ENCODE data around the gene PRKCA.

Gene PRKCA

GRCh38 chr17:66667491-66668030, 365.1 kb downstream of the PRKCA start:
- in situ Hi-C loops (cut with MboI; ENCODE audit: low sequenced_read_pairs) = no loop called here

- in situ Hi-C loops (cut with MboI; ENCODE audit: low sequenced_read_pairs) = no loop called here
Measured at GRCh38 chr17:66670206-66670605, 367.8 kb downstream of the PRKCA start.

- in situ Hi-C loops (cut with MboI; ENCODE audit: low sequenced_read_pairs) = no loop called here
Measured at GRCh38 chr17:66671156-66671555, 368.7 kb downstream of the PRKCA start.

GRCh38 chr17:66673668-66674276, 371.4 kb downstream of the PRKCA start:
- in situ Hi-C loops (cut with MboI; ENCODE audit: low sequenced_read_pairs) = no loop called here

DNA sequence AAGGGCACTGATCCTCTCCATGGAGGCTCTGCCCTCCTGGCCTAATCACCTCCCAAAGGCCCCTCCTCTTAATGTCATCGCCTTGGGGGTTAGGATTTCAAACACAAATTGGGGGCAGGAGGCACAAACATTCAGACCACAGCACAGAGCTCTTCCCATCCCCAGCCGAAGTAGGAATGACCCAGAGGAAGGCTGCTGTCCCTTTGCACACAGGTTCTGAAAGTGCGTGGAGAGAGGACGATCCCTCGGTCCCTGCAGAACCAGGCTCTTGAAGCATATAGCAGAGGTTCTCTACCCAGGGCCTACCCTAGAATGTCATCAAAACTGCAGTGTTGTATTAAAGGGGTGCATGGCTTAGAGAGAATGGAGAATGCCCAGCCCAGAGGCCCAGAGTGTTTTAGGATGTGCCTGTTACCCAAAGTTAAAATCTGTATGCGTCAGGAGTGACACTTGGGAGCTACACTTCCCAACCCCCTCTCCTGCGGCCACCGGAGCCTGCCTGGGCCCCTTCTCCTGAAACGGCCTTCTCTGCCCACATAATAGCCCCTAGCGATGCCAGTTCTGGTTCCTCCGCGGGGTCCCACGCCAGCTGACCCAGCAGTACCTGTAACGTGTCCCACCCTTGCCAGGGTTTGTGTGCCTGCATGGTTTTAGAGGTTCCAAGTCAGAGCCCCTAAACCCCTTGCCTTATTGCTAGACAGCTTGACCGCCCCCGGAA, 373.0 kb downstream of the PRKCA start:
- in situ Hi-C loops (cut with MboI; ENCODE audit: low sequenced_read_pairs) = no loop called here

- in situ Hi-C loops (cut with MboI; ENCODE audit: low sequenced_read_pairs) = no loop called here
Measured at GRCh38 chr17:66675991-66676371, 373.6 kb downstream of the PRKCA start.

DNA sequence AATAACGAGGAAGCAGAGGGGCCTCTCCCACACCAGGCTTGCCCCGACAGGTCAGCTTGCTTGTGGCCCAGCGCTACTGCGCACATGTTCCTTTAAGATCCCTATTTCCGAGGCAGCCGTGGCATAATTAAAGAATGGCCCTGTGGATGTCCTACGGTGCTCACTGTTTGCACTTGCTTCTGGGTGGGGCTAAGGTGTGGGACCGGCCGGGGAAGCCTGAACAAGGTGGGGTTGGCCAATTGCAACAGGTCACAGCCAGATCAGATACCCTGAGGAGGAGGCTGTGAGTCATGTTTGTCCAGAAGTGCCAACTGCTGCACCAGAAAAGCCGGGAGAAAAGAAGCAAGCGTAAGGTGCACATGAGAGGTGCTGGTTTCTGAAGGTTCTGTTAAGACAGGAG, 374.0 kb downstream of the PRKCA start:
- in situ Hi-C loops (cut with MboI; ENCODE audit: low sequenced_read_pairs) = no loop called here

- in situ Hi-C loops (cut with MboI; ENCODE audit: low sequenced_read_pairs) = no loop called here
Measured at GRCh38 chr17:66677201-66677981, 375.0 kb downstream of the PRKCA start.

GRCh38 chr17:66678061-66678460, 375.6 kb downstream of the PRKCA start:
- in situ Hi-C loops (cut with MboI; ENCODE audit: low sequenced_read_pairs) = no loop called here

- in situ Hi-C loops (cut with MboI; ENCODE audit: low sequenced_read_pairs) = no loop called here
Measured at GRCh38 chr17:66678827-66679226, 376.4 kb downstream of the PRKCA start.

- in situ Hi-C loops (cut with MboI; ENCODE audit: low sequenced_read_pairs) = no loop called here
Measured at GRCh38 chr17:66679631-66680517, 377.5 kb downstream of the PRKCA start.

GRCh38 chr17:66682283-66682682, 379.9 kb downstream of the PRKCA start:
- in situ Hi-C loops (cut with MboI; ENCODE audit: low sequenced_read_pairs) = no loop called here

DNA sequence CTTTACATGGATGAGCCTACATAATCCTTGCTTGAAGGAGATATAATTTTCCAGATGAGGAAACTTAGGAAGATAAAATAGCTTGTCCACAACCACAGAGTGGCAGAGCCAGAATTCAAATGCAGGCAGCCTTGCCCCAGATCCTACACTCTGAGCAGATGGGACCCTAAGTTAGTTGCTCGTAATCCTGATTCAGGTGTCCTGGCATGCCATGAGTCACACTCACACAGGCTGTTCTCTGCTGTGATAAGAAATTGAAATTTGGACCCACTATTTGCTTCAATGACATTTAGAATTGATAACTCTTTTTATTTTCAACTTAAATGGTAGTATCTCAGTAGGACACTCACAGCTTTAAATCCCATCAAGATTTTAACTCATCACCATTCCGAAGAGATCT, 381.8 kb downstream of the PRKCA start:
- in situ Hi-C loops (cut with MboI; ENCODE audit: low sequenced_read_pairs) = no loop called here

DNA sequence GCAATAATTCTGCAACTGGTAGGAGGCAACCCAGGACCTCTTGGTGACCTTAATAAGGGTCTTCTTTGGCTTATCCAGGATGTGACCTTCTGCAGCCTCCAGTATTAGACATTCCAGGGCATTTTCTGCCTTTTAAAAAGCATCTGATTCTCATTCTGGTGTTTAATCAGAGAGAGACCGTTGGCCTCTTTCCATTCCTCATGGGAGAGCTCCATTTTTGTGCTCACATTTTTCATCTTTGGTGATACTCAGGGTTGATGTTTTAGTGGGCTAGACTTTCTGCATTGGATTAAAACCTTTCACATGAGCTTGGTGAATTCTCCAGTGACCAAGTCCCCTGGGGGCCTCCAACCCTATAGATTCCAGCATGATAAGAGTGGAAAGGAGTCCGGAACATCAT, 382.3 kb downstream of the PRKCA start:
- in situ Hi-C loops (cut with MboI; ENCODE audit: low sequenced_read_pairs) = no loop called here

- in situ Hi-C loops (cut with MboI; ENCODE audit: low sequenced_read_pairs) = no loop called here
Measured at GRCh38 chr17:66686601-66687000, 384.2 kb downstream of the PRKCA start.

DNA sequence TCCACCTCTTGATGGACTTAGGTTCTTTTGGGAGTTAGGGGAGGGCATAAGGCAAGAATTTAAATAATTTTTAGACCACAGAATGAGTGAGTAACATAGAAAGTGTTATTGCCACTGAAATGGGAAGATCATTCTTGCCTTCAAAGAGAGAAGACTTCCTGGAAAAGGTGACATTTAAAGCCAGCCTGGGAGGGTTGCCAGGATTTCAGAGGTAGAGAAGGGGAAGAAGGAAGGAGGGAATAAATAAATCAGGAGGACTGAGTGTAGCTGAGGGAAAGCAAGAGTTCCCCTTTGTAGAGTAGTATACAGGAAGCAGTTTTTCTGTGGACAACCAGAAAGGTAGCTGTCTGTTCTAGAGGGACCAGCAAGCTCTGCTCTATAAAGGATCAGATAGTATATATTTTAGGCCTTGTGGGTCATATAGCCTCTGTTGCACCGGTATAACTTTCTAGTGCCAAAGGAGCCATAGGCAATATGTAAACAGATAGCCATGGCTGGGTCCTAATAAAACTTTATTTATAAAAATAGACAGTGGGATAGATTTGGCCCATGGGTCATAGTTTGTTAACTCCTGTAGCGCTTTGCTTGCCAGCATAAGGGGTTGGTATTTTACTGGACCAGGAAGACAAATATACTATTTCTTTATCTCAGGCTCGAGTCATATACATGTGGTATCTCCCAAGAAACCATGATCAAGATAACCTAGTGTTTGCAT, 385.3 kb downstream of the PRKCA start:
- in situ Hi-C loops (cut with MboI; ENCODE audit: low sequenced_read_pairs) = no loop called here

GRCh38 chr17:66689221-66689620, 386.8 kb downstream of the PRKCA start:
- in situ Hi-C loops (cut with MboI; ENCODE audit: low sequenced_read_pairs) = no loop called here

DNA sequence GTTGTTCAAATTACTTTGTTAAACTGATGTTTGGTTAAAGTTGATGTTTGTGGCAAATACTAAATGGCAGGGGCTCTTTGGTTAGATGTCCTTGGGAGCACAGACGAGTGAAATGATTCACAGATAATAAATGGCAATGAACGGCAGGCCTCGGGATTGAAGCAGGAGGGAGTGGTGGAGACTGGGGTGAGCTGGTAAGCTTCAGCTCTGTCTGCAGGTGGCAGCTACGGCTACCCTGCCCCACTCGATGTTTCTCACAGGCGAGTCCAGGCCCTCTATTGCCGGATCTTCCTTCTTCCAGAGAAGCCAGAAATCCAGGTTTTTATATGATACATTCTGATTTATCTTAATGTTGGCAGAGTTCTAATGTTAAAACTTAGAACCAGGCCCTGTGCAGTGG, 387.8 kb downstream of the PRKCA start:
- in situ Hi-C loops (cut with MboI; ENCODE audit: low sequenced_read_pairs) = no loop called here

GRCh38 chr17:66691644-66692420, 389.4 kb downstream of the PRKCA start:
- in situ Hi-C loops (cut with MboI; ENCODE audit: low sequenced_read_pairs) = no loop called here

DNA sequence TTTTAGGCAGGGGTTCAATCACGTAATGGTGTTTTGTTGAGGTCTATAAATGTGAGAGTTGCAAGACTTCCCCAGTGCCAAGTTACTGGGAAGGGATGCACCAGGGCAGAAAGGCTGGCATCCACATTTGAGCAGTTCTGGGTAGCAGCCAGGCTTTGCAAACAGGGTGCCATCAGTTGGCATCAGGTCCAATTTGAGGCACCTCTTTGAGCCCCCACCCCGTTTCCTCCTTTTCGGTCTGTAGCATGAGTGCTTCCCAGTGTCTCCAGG, 389.9 kb downstream of the PRKCA start:
- in situ Hi-C loops (cut with MboI; ENCODE audit: low sequenced_read_pairs) = no loop called here

All from hTERT RPE-1 (cell line).